GM18498 (cell line): ENCODE data around the gene TAPBP.
"Not testable (repeated sequence)": the region's sequence is repeated elsewhere in the genome, so short reads cannot be mapped to it uniquely, and the experiment has no call there.

Source experiments
- ATAC-seq: cut with Tn5 transposase; IDR thresholded peaks from one replicate; pipeline ENCODE4 v1.9.1; 2021; ENCODE audit warnings: mild to moderate bottlenecking, moderate library complexity; ENCODE audit not compliant: unreplicated experiment

The TAPBP gene

GRCh38 chr6:33277663-33278391 is 36.1 kb downstream of the TAPBP start:
- peak; percentile 14 for ATAC-seq

GRCh38 chr6:33276864-33277662 is 36.8 kb downstream of the TAPBP start, which contains the start of gene B3GALT4:
TSS of gene B3GALT4 (plus strand) at chr6:33277123. CDS start at chr6:33277420, 297 bp downstream.
- peak; percentile 62 for ATAC-seq

GRCh38 chr6:33276581-33276863 is 37.4 kb downstream of the TAPBP start:
- no peak for ATAC-seq

- not testable (repeated sequence) for ATAC-seq
These were observed 37.9 kb downstream of the TAPBP start for GRCh38 chr6:33275795-33276580.

DNA sequence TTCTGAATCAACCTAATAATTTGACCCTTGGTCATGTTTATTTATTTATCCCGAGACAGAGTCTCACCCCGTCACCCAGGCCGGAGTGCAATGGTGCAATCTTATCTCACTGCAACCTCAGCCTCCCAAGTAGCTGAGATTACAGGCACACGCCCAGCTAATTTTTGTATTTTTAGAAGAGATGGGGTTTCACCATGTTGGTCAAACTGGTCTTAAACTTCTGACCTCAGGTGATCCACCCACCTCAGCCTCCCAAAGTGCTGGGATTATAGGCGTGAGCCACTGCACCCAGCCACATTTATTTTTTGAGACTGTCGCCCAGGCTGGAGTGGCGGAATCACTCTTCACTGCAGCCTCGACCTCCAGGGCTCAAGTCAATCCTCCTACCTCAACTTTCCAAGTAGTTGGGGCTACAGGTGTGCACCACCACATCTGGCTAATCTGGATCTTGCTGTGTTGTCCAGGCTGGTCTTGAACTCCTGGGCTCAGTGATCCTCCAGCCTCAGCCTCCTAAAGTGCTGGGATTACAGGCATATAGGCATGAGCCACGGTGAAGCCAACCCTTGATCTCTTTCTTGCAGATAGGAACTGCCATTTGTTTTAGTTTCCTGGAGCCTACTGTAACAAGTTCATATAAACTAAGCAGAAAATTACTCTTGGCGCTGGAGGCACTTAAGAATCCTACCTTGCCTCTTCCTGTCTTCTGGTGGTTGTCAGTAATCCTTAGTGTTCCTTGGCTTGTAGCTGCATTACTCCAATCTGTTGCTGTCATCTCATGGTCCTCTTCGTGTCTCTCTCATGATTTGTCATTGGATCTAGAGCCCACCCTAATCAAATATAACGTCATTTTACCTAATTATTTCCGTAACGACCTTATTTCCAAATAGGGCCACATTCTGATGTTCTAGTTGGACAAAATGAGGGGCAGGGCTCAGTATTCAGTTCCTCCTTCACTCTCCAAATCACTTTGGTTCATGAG is 39.7 kb downstream of the TAPBP start:
- ATAC-seq, result no peak

GRCh38 chr6:33273129-33273923 is 40.6 kb downstream of the TAPBP start:
- ATAC-seq, result no peak

- ATAC-seq, result no peak
These were observed 41.4 kb downstream of the TAPBP start for GRCh38 chr6:33272275-33273128.

DNA sequence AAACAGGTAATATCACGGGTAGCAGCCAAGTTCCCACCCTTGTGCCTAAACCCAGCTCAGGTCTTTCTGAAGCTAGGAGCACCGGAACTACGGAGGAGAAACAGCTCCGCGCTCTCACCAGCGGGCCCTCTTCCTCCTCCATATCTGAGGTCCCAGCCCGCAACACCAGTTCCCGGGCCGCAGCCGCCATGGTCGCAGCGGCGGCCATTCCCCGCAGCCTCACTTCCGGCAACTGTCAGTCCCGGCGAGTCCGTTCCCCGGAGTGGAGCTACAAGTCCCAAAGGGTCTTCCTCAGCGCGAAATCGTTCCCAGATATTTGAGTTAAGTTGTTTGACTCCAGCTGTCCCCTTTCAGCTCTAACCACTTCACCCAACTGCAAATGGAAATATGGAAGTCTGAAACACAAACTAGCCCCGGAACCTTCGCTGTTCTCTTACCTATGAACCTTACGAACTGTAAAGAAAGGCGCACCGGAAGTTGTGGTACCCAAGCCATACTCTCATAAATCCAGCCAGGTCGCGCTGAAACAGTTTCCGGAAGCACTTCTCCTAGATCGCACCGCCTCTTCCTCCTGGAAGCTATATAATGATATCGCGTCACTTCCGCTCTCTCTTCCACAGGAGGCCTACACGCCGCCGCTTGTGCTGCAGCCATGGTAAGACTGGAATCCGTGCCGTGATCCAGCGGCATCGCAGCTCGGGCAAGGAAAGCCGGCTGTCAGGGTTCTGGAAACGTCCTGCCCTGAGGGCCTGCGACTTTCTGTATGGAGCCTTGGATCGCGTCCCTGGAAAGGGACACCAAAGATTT is 42.2 kb downstream of the TAPBP start, which contains the start of the genes RPS18 and VPS52:
Gene RPS18 (plus strand): TSS at position 608 of the 807 bp plus-strand sequence. CDS start 45 bp downstream, at position 653.
Gene VPS52 (minus strand): TSS at position 409 of the 807 bp plus-strand sequence. CDS start 201 bp downstream, at position 208.
- ATAC-seq, result peak; percentile 83

- ATAC-seq, result no peak
These were observed 42.8 kb downstream of the TAPBP start for GRCh38 chr6:33271117-33271467.

- no peak for ATAC-seq
These were observed 49.9 kb downstream of the TAPBP start for GRCh38 chr6:33264015-33264414.

DNA sequence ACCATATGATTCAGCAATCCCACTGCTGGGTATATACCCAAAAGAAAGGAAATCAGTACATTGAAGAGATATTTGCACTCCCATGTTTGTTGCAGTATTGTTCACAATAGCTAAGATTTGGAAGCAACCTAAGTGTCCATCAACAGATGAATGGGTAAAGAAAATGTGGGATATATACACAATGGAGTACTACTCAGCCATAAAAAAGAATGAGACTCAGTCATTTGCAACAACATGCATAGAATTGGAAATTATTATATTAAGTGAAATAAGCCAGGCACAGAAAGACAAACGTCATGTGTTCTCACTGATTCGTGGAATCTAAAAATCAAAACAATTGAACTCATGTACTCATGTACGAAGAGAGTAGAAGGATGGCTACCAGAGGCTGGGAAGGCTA is 51.4 kb downstream of the TAPBP start:
- not testable (repeated sequence) for ATAC-seq

- no peak for ATAC-seq
These were observed 54.8 kb downstream of the TAPBP start for GRCh38 chr6:33259032-33259431.

DNA sequence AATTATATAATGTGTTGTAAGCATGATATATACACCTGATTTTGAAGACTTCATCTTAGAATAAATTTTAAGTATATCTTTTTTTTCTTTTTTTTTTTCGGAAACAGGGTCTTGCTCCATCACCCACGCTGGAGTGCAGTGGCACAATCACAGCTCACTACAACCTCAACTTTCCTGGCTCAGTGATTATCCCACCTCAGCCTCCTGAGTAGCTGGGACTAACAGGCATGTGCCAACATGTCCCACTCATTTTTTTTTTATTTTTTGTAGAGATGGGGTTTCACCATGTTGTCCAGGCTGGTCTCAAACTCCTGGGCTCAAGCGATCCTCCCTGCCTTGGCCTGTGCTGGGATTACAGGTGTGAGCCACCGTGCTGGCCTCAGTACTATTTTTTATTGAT is 59.3 kb downstream of the TAPBP start:
- ATAC-seq, result no peak

GRCh38 chr6:33252759-33253158 is 61.1 kb downstream of the TAPBP start:
- ATAC-seq, result no peak

DNA sequence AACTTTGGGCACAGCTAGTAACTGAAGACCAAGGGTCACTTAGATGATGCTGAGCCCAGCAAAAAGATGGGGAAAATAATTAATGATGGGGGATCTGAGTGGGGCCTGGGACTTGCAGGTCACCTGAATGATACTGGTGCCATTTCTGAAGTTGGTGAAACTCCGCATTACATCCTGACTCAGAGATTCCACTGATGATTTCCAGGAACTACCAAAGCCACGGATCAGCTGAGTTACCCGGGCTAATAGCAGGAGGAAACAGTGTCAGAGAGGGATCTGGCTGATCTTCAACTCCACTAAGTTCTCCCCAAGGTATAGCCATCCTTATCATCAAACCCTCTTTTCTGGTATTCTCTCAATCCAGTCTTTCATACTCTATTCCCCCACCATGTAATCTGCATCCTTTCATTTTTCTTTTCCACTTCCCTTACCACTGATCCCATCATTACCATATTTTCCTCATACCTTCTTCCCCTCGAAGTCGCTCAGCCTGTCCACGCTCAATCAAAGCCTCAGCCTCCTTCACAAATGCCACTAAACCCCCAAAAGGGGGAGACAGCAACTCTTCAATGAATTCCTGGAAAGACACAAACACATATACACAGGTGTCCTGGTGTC is 62.4 kb downstream of the TAPBP start:
- ATAC-seq, result no peak

- no peak for ATAC-seq
These were observed 63.1 kb downstream of the TAPBP start for GRCh38 chr6:33250731-33251130.
